SK-N-MC (cell line): ENCODE data around the gene FAM200B.

Source experiments
- EZH2 ChIP-seq: fragments of 200-600 bp; sonication (generic); IDR thresholded peaks from one replicate; pipeline ENCODE4 v1.6.1; 2017; ENCODE audit warnings: antibody characterized with exemption
- POLR2AphosphoS5 ChIP-seq: IDR thresholded peaks from 2 replicates; pipeline ENCODE4 v1.6.1; 2012; ENCODE audit warnings: mild to moderate bottlenecking, low read depth, low read length, borderline replicate concordance

DNA sequence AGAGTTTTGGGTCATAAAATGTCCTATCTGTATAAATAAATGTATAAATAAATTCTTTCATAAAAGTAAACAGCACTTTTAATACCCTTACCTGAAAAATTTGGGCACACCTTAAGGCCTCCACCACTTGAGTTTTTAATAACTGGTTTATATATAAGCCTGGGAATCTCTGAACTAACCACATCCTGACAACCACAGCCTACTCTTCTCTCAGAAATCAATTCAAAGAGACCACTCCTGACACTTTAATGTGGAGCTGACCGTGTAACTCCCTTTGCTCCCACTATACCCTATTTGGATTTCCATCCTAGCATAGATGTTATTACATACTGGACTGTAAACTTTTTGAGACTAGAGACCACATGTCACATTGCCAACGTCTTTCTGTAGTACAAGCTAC is 30.0 kb upstream of the FAM200B start:
- TF ChIP-seq POLR2AphosphoS5 (no peak), EZH2 (no peak)
